CD8-positive, alpha-beta memory T cell (primary cell): ENCODE data around the gene RAMP1. TPM values are rescaled to one million over a fixed set of nuclear protein-coding genes. Genes with fewer than 3 reads are reported as not detected.

Experiments
- CTCF ChIA-PET: fragments of 350-600 bp; sonication (Branson Sonifier 250); formaldehyde crosslinking; loops from one replicate; lab custom pipeline; 2021; ENCODE audit warnings: antibody characterized with exemption; lab: Charles Lee
- POLR2A ChIA-PET: fragments of 350-600 bp; sonication (Branson Sonifier 250); formaldehyde crosslinking; loops from one replicate; lab custom pipeline; 2021; ENCODE audit warnings: antibody characterized with exemption; lab: Charles Lee
- DNase-seq, 5 donors: peaks; one replicate each; pipeline versions ENCODE4 v3.0.0 to v3.0.0-alpha.2; 2020 to 2022; ENCODE audit warnings: mixed read lengths in 1 of 5
- H3K27ac ChIP-seq: one replicate; pipeline ENCODE4 v1.7.0; 2013; ENCODE audit warnings: low read depth, mild to moderate bottlenecking, low read length, moderate library complexity
- H3K27me3 ChIP-seq: 2 replicates; pipeline ENCODE4 v1.7.0; 2013; ENCODE audit warnings: low read length, mild to moderate bottlenecking; ENCODE audit not compliant: insufficient read depth, poor library complexity, severe bottlenecking
- H3K36me3 ChIP-seq: 2 replicates; pipeline ENCODE4 v1.7.0; 2013; ENCODE audit warnings: mild to moderate bottlenecking, low read length, moderate library complexity; ENCODE audit not compliant: insufficient read depth
- H3K4me1 ChIP-seq: 2 replicates; pipeline ENCODE4 v1.7.0; 2013; ENCODE audit warnings: mild to moderate bottlenecking, low read length, moderate library complexity; ENCODE audit not compliant: insufficient read depth
- H3K4me3 ChIP-seq: 2 replicates; pipeline ENCODE4 v1.7.0; 2013; ENCODE audit warnings: mild to moderate bottlenecking, low read length
- H3K9me3 ChIP-seq: 2 replicates; pipeline ENCODE4 v1.7.0; 2013; ENCODE audit warnings: mild to moderate bottlenecking, low read length
- H3K27ac Mint-ChIP-seq, 8 donors: one replicate each; pipeline ENCODE4 v1.8.0; 2020 to 2021; ENCODE audit warnings: mixed read lengths in 8 of 8, mild to moderate bottlenecking in 6 of 8, inconsistent platforms in 3 of 8, moderate library complexity in 3 of 8
- H3K27me3 Mint-ChIP-seq, 2 donors: one replicate each; pipeline ENCODE4 v1.8.0; 2020 to 2021; ENCODE audit warnings: mixed read lengths in 2 of 2, mild to moderate bottlenecking in 1 of 2, moderate library complexity in 1 of 2
- H3K36me3 Mint-ChIP-seq, 3 donors: one replicate each; pipeline ENCODE4 v1.8.0; 2020 to 2021; ENCODE audit warnings: mixed read lengths in 3 of 3, inconsistent platforms in 1 of 3, mild to moderate bottlenecking in 1 of 3
- H3K4me1 Mint-ChIP-seq, 3 donors: one replicate each; pipeline ENCODE4 v1.8.0; 2020 to 2021; ENCODE audit warnings: mixed read lengths in 3 of 3, inconsistent platforms in 1 of 3, mild to moderate bottlenecking in 1 of 3
- H3K4me3 Mint-ChIP-seq, 7 donors: one replicate each; pipeline ENCODE4 v1.8.0; 2020 to 2021; ENCODE audit warnings: mixed read lengths in 7 of 7, mild to moderate bottlenecking in 6 of 7, moderate library complexity in 4 of 7, inconsistent platforms in 2 of 7
- H3K9me3 Mint-ChIP-seq, 5 donors: one replicate each; pipeline ENCODE4 v1.8.0; 2020 to 2022; ENCODE audit warnings: mixed read lengths in 5 of 5, mild to moderate bottlenecking in 3 of 5, moderate library complexity in 2 of 5, inconsistent platforms in 1 of 5
- polyA plus RNA-seq: library from polyadenylated mRNA; unstranded; fragments of 300-500 nt; fragmentation: Illumina TruSeq; gene quantifications from one replicate; pipeline ENCODE4 v1.2.3, GENCODE V29; 2021
- total RNA-seq, 2 experiments: library from RNA; stranded (reverse); gene quantifications; one replicate each; pipeline ENCODE4 v1.2.3, GENCODE V29; 2021

RAMP1 gene
- total and polyA plus RNA-seq, 3 experiments from 2014 or later: 0.59 to 0.63 (median 0.60) TPM

GRCh38 chr2:237888389-237888788, 29.0 kb downstream of the RAMP1 start:
- Histone ChIP-seq H3K27me3 (no peaks in the 10 kb centered on the region), H3K27ac (no peak overlapping the region), H3K4me1 (no peaks in the 10 kb centered on the region), H3K36me3 (no peaks in the 10 kb centered on the region), H3K9me3 (no peaks in the 10 kb centered on the region), H3K4me3 (no peak overlapping the region)
- POLR2A ChIA-PET: no interaction called here
- no peak overlapping the region for H3K4me3 Mint-ChIP-seq
- H3K27me3 Mint-ChIP-seq: no peaks in the 10 kb centered on the region
- CTCF ChIA-PET: no interaction called here
- no peaks in the 10 kb centered on the region for H3K9me3 Mint-ChIP-seq
- no peak overlapping the region for H3K27ac Mint-ChIP-seq
- peaks cover 4 to 8% (median 7%) of the 10 kb centered on the region in 3 donors for H3K4me1 Mint-ChIP-seq
- no peaks in the 10 kb centered on the region for H3K36me3 Mint-ChIP-seq
- DNase-seq: no peak

- ChIA-PET POLR2A (no interaction called here), CTCF (no interaction called here)
- Mint-ChIP-seq H3K36me3 (no peaks in the 10 kb centered on the region), H3K27me3 (no peaks in the 10 kb centered on the region), H3K4me3 (no peak overlapping the region), H3K9me3 (no peaks in the 10 kb centered on the region), H3K4me1 (peaks cover 4 to 10% (median 9%) of the 10 kb centered on the region in 3 donors), H3K27ac (no peak overlapping the region)
- DNase-seq: peak in 1 of 5 donors; percentile 19
- Histone ChIP-seq H3K4me1 (no peaks in the 10 kb centered on the region), H3K4me3 (no peak overlapping the region), H3K36me3 (no peaks in the 10 kb centered on the region), H3K27me3 (no peaks in the 10 kb centered on the region), H3K27ac (no peak overlapping the region), H3K9me3 (no peaks in the 10 kb centered on the region)
Observed at GRCh38 chr2:237889016-237889415, 29.6 kb downstream of the RAMP1 start.

- Mint-ChIP-seq H3K4me1 (peaks cover 4 to 10% (median 9%) of the 10 kb centered on the region in 3 donors), H3K9me3 (no peaks in the 10 kb centered on the region), H3K36me3 (no peaks in the 10 kb centered on the region), H3K4me3 (no peak overlapping the region), H3K27ac (no peak overlapping the region), H3K27me3 (no peaks in the 10 kb centered on the region)
- POLR2A ChIA-PET: no interaction called here
- H3K4me1 ChIP-seq: no peaks in the 10 kb centered on the region
- no peak for DNase-seq
- no peak overlapping the region for H3K27ac ChIP-seq
- H3K27me3 ChIP-seq: no peaks in the 10 kb centered on the region
- no peaks in the 10 kb centered on the region for H3K36me3 ChIP-seq
- H3K9me3 ChIP-seq: no peaks in the 10 kb centered on the region
- no peak overlapping the region for H3K4me3 ChIP-seq
- CTCF ChIA-PET: no interaction called here
Observed at GRCh38 chr2:237889811-237890210, 30.4 kb downstream of the RAMP1 start.

DNA sequence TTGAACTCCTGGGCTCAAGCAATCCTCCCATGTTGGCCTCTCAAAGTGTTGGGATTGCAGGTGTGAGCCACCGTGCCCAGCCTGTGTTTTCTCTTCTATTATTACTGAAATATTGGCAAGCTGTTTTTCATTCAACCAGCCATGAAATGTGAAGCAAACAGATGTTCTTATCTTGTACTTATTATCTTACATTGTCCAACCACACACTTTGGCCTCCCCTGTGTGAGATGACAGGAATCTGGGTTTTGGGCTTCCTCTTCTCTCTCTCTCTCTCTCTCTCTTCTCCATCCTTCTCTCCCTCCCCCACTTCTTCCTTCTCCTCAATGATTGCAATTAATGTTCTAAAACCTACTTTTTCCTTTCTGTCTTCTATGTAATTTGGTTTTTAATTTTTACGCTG, 33.1 kb downstream of the RAMP1 start:
- DNase-seq: no peak
- Mint-ChIP-seq H3K9me3 (no peaks in the 10 kb centered on the region), H3K27me3 (no peaks in the 10 kb centered on the region), H3K27ac (peak overlapping the region in 5 of 8 donors; percentile 5 to 38 (median 28)), H3K36me3 (no peaks in the 10 kb centered on the region), H3K4me1 (peaks cover 6 to 12% (median 11%) of the 10 kb centered on the region in 3 donors), H3K4me3 (no peak overlapping the region)
- no peaks in the 10 kb centered on the region for H3K27me3 ChIP-seq
- H3K27ac ChIP-seq: no peak overlapping the region
- peaks cover 5% of the 10 kb centered on the region for H3K4me1 ChIP-seq
- CTCF ChIA-PET: interaction anchor here (1.3 kb wide), 1 partner anchor 31 kb away, joined by 3 read pairs; no protein-coding TSS in a partner anchor
- H3K9me3 ChIP-seq: no peaks in the 10 kb centered on the region
- POLR2A ChIA-PET: no interaction called here
- no peaks in the 10 kb centered on the region for H3K36me3 ChIP-seq
- H3K4me3 ChIP-seq: no peak overlapping the region

DNA sequence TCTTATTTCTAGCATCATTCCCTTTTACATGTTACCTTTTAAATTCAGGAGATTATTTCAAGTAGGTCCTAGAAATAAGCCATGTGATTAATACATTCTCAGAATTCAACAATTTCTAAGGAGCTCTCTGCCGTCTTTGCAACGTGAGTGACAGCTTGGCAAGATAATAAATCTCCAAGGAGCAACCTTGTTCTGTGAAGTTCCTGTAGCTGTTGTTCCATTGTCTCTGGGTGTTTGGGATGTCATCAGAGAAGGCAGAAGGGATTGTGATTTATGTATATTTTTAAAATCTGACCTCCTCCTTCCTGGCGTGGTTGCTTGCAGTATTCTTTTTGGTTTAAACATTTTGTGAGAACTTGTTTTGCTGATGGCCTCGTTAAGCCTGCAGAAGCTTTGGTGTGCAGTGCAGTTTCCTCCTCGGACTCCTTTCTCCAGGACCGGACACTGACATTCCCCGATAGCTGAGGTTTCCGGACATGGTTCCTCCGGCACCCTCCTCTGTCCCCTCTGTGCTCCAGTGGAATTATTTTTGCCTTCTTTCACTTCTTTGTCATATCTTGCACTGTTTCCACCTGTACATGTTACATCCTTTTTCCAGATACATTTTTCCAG, 33.7 kb downstream of the RAMP1 start:
- H3K9me3 ChIP-seq: no peaks in the 10 kb centered on the region
- H3K4me3 ChIP-seq: no peak overlapping the region
- DNase-seq: no peak
- H3K36me3 Mint-ChIP-seq: no peaks in the 10 kb centered on the region
- H3K27ac Mint-ChIP-seq: peak overlapping the region in 3 of 8 donors; percentile 5 to 75 (median 29)
- H3K27me3 ChIP-seq: no peaks in the 10 kb centered on the region
- H3K27ac ChIP-seq: no peak overlapping the region
- H3K4me3 Mint-ChIP-seq: no peak overlapping the region
- ChIA-PET POLR2A (no interaction called here), CTCF (interaction anchor here (1.3 kb wide), 1 partner anchor 30 kb away, joined by 3 read pairs; no protein-coding TSS in a partner anchor)
- H3K9me3 Mint-ChIP-seq: no peaks in the 10 kb centered on the region
- H3K36me3 ChIP-seq: no peaks in the 10 kb centered on the region
- no peaks in the 10 kb centered on the region for H3K27me3 Mint-ChIP-seq
- H3K4me1 ChIP-seq: peaks cover 10% of the 10 kb centered on the region
- H3K4me1 Mint-ChIP-seq: peaks cover 9 to 17% (median 15%) of the 10 kb centered on the region in 3 donors

DNA sequence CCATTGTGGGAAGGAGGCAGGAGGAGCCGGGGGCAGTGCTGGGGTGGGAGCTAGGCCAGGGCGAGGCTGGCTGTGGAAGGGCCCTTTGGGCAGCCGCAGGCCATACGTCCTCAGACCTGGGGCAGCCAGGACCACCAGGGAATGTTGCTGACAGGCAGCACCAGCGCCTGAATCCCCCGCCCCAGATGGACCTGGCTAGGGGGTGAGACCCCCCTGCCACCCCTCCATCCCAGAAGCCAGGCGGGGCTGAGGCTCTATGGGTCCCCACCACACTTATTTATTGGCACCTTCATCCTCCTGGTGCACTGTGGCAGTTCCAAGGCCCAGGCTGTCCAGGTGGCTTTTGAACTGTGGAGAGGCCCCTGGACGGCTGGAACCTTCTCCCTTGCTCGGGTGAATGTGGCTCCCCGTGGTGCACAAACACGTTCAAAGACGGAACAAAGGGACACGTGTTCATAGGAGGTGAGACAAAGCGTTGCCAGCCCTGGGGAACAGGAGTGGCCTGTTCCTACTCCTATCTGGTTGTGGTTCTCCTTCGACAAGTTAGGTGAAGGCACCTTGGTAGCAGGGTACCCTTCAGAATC, 35.1 kb downstream of the RAMP1 start:
- no peaks in the 10 kb centered on the region for H3K36me3 Mint-ChIP-seq
- DNase-seq: peak in 1 of 5 donors; percentile 29
- POLR2A ChIA-PET: no interaction called here
- no peaks in the 10 kb centered on the region for H3K9me3 ChIP-seq
- CTCF ChIA-PET: interaction anchor here (0.6 kb wide), 1 partner anchor 58 kb away, joined by 3 read pairs; no protein-coding TSS in a partner anchor
- H3K27me3 ChIP-seq: no peaks in the 10 kb centered on the region
- no peak overlapping the region for H3K4me3 ChIP-seq
- H3K9me3 Mint-ChIP-seq: no peaks in the 10 kb centered on the region
- no peak overlapping the region for H3K27ac ChIP-seq
- H3K4me1 ChIP-seq: peaks cover 24% of the 10 kb centered on the region
- no peak overlapping the region for H3K4me3 Mint-ChIP-seq
- H3K4me1 Mint-ChIP-seq: peaks cover 23 to 31% (median 29%) of the 10 kb centered on the region in 3 donors
- no peaks in the 10 kb centered on the region for H3K36me3 ChIP-seq
- H3K27ac Mint-ChIP-seq: no peak overlapping the region
- H3K27me3 Mint-ChIP-seq: no peaks in the 10 kb centered on the region

DNA sequence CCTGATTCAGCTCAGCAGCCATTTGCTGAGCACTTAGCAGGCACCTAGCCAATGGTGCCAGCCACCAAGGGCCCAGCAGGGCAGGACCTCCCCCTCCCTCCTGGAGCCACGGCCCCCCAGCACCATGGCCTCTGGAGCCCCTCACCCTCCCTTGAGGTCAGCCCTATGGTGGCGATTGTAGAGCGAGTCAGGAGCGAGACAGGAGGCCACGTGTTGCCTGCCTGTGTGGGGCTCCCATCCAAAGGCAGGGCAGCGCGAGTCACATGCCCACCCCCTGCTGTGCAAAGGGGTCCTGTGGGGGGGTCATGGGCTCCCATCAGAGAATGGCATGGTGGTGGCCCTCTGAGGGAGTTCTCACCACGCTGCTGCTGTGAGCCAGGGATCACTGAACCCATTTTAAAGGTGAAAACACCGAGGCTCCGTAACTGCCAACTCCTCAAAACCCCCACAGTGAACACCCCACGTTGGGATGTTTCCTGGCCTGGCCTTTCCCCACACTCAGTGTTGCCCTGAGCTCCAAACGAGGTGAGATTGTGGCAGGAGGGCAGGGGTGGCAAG, 35.6 kb downstream of the RAMP1 start:
- no peaks in the 10 kb centered on the region for H3K36me3 ChIP-seq
- peaks cover 29% of the 10 kb centered on the region for H3K4me1 ChIP-seq
- Mint-ChIP-seq H3K9me3 (no peaks in the 10 kb centered on the region), H3K27me3 (no peaks in the 10 kb centered on the region), H3K4me3 (no peak overlapping the region), H3K4me1 (peaks cover 28 to 33% (median 30%) of the 10 kb centered on the region in 3 donors), H3K27ac (no peak overlapping the region), H3K36me3 (no peaks in the 10 kb centered on the region)
- no peaks in the 10 kb centered on the region for H3K9me3 ChIP-seq
- no peak overlapping the region for H3K4me3 ChIP-seq
- ChIA-PET CTCF (no interaction called here), POLR2A (no interaction called here)
- no peak overlapping the region for H3K27ac ChIP-seq
- DNase-seq: peak in 1 of 5 donors; percentile 16
- H3K27me3 ChIP-seq: no peaks in the 10 kb centered on the region
